Measurements from ENCODE around the gene USP36. TPM values are rescaled to one million over a fixed set of nuclear protein-coding genes. Genes with fewer than 3 reads are reported as not detected.

USP36 gene
- total and polyA plus RNA-seq, 12 donors, result 10.0 to 28.8 (median 24.8) TPM

DNA sequence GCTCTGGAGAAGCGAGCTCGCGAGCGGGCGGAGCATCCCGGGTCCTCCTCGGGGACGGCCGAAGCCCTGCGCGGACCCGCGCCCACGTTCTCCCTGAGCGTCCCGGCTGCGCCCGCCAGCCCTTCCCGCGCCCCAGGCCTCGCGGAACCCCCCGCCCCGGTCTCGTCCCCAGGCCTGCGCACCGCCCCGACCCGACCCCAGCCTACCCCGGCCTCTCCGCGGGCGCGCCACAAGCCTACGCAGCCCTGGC, 159 bp downstream of the USP36 start:
- H3K4me3 ChIP-seq, result peak overlapping the region; percentile 76 to 100 (median 90)
- intact Hi-C loops (cut with DNase I), result no loop called here
- peak overlapping the region; percentile 93 to 100 (median 98) for H3K27ac ChIP-seq
- H3K4me1 ChIP-seq, result peaks cover 4 to 33% (median 22%) of the 10 kb centered on the region in 9 donors
- TF ChIP-seq CTCF (IDR thresholded peaks at IDR 0.05), result no peak
- no peak for DNase-seq
- no peaks in the 10 kb centered on the region for H3K27me3 ChIP-seq
- H3K36me3 ChIP-seq, result peaks cover 0 to 32% (median 24%) of the 10 kb centered on the region in 9 donors
- no peak for ATAC-seq
- no peaks in the 10 kb centered on the region for H3K9me3 ChIP-seq
- WGBS, 2 donors, result 0 to 1% methylated on average over 19 to 33 of the region's 35 CpGs

GRCh38 chr17:78839762-78840529, 668 bp downstream of the USP36 start:
- H3K4me1 ChIP-seq, result peaks cover 4 to 33% (median 22%) of the 10 kb centered on the region in 9 donors
- peak in 5 of 8 donors; percentile 9 to 35 (median 28) for ATAC-seq
- H3K9me3 ChIP-seq, result no peaks in the 10 kb centered on the region
- H3K36me3 ChIP-seq, result peaks cover 0 to 37% (median 29%) of the 10 kb centered on the region in 9 donors
- H3K4me3 ChIP-seq, result peak overlapping the region; percentile 76 to 100 (median 90)
- no peak for DNase-seq
- intact Hi-C loops (cut with DNase I), result no loop called here
- no peaks in the 10 kb centered on the region for H3K27me3 ChIP-seq
- H3K27ac ChIP-seq, result peak overlapping the region; percentile 93 to 100 (median 98)
- TF ChIP-seq CTCF (IDR thresholded peaks at IDR 0.05), result no peak
- 1% methylated on average over 64 to 73 of the region's 73 CpGs for WGBS, 2 donors

- intact Hi-C loops (cut with DNase I), result no loop called here
- no peaks in the 10 kb centered on the region for H3K27me3 ChIP-seq
- peaks cover 4 to 33% (median 22%) of the 10 kb centered on the region in 9 donors for H3K4me1 ChIP-seq
- WGBS, 2 donors, result 20 to 22% methylated on average over 11 of the region's 11 CpGs
- peaks cover 0 to 43% (median 36%) of the 10 kb centered on the region in 9 donors for H3K36me3 ChIP-seq
- peak overlapping the region; percentile 76 to 100 (median 90) for H3K4me3 ChIP-seq
- no peak for ATAC-seq
- H3K27ac ChIP-seq, result peak overlapping the region in 7 of 10 donors; percentile 97 to 100 (median 98)
- no peak for TF ChIP-seq CTCF (IDR thresholded peaks at IDR 0.05)
- DNase-seq, result no peak
- H3K9me3 ChIP-seq, result no peaks in the 10 kb centered on the region
Measured at GRCh38 chr17:78839235-78839761, 1.3 kb downstream of the USP36 start.

DNA sequence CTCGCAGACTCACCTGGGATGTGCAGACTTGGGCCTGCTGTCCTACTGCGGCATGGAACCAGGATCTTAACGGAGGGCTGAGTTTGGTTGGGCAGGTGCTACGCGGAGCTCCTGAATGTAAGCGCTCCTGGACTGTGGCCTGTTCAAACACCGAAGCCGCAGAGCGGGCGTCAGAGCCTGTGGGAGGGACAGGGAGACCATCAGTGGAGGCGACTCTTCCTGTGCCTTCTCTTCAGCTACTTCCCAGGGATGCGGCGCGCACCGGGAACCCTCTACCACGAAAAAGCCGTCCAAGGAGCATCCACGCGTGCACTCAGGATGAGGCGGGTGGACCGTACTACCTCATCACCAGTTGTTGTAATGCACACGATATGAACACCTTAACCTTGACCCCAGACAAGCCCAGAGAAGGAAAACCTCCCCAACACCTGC, 2.0 kb downstream of the USP36 start:
- DNase-seq, result no peak
- intact Hi-C loops (cut with DNase I), result no loop called here
- ATAC-seq, result no peak
- Histone ChIP-seq H3K4me3 (peak overlapping the region in 2 of 10 donors; percentile 83 to 98), H3K4me1 (peaks cover 4 to 33% (median 22%) of the 10 kb centered on the region in 9 donors), H3K27me3 (no peaks in the 10 kb centered on the region), H3K9me3 (no peaks in the 10 kb centered on the region), H3K27ac (no peak overlapping the region), H3K36me3 (peaks cover 4 to 50% (median 43%) of the 10 kb centered on the region in 9 donors)
- no peak for TF ChIP-seq CTCF (IDR thresholded peaks at IDR 0.05)
- WGBS, 2 donors, result 91 to 95% methylated on average over 22 of the region's 22 CpGs

All from heart right ventricle (tissue), 16 donors.